Measurements from ENCODE around the gene IKZF3. TPM values are rescaled to one million over a fixed set of nuclear protein-coding genes. Genes with fewer than 3 reads are reported as not detected.

Gene IKZF3
- total RNA-seq, 1 experiment from 2014 or later = not detected

DNA sequence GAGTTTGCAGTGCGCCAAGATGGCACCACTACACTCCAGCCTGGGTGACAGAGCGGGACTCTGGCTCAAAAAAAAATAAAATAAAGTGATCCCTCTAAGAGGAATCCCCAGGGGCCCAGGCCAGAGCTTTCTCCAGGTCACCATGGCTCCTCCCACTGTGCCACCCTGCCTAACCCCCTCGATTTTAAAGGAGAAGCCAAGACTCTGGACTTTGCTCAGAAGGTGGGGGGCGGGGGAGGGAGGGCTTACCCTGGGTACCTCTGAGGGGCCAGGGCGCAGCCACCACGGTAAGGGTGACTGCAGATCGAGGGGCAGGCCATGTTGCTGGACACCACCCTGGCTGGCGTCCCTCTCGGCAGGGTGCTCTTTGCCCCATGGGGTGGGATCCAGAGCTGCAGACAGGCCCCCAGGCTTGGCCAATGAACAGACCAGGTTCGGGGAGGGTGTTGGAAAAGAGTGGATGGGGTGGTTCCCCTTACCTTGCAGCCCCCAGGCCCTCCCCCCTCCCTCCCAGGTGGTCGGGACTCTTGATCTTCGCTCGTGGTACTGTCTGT is 126.8 kb downstream of the IKZF3 start:
- peaks cover 35% of the 10 kb centered on the region for H3K4me1 ChIP-seq (ENCODE audit: insufficient read depth, low read length)
- peak overlapping the region; percentile 85 for H2AFZ ChIP-seq (ENCODE audit: low read length)
- no peak overlapping the region for H3K9ac ChIP-seq (ENCODE audit: low read length)
- TF ChIP-seq, protein P1, sequence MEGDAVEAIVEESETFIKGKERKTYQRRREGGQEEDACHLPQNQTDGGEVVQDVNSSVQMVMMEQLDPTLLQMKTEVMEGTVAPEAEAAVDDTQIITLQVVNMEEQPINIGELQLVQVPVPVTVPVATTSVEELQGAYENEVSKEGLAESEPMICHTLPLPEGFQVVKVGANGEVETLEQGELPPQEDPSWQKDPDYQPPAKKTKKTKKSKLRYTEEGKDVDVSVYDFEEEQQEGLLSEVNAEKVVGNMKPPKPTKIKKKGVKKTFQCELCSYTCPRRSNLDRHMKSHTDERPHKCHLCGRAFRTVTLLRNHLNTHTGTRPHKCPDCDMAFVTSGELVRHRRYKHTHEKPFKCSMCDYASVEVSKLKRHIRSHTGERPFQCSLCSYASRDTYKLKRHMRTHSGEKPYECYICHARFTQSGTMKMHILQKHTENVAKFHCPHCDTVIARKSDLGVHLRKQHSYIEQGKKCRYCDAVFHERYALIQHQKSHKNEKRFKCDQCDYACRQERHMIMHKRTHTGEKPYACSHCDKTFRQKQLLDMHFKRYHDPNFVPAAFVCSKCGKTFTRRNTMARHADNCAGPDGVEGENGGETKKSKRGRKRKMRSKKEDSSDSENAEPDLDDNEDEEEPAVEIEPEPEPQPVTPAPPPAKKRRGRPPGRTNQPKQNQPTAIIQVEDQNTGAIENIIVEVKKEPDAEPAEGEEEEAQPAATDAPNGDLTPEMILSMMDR (conservative IDR thresholded peaks at IDR 0.05; ENCODE audit: low read depth, low read length) = no peak
- no peak for TF ChIP-seq EZH2 (IDR thresholded peaks at IDR 0.05; ENCODE audit: low read length, unreplicated experiment)
- TF ChIP-seq EZH2phosphoT487 (IDR thresholded peaks at IDR 0.05; ENCODE audit: borderline replicate concordance, low read length) = no peak
- H3K79me2 ChIP-seq (ENCODE audit: low read length) = peaks cover 16% of the 10 kb centered on the region; the same call in 1 of the 2 replicates
- no peaks in the 10 kb centered on the region for H3F3A ChIP-seq (ENCODE audit: low read length, unreplicated experiment)
- intact Hi-C loops (cut with micrococcal nuclease) = no loop called here
- no peaks in the 10 kb centered on the region for H3K27me3 ChIP-seq (ENCODE audit: low read length)
- no TSS peak for BruUV-seq (replicated peaks)
- POLR2A ChIA-PET (ENCODE audit: unreplicated experiment) = no interaction called here
- H3K4me2 ChIP-seq (ENCODE audit: low read length) = peak overlapping the region; percentile 96
- H4K20me1 ChIP-seq (ENCODE audit: low read length) = peaks cover 5% of the 10 kb centered on the region; the same call in 1 of the 2 replicates
- H3K4me3 ChIP-seq (ENCODE audit: low read length) = peak overlapping the region; percentile 88
- H3K9me2 ChIP-seq (replicated peaks; ENCODE audit: low read length) = no peaks in the 10 kb centered on the region
- H3K27ac ChIP-seq (ENCODE audit: low read length) = peak overlapping the region; percentile 89; the same call in 1 of the 2 replicates
- no peak for DNase-seq
- CTCF ChIA-PET = no interaction called here
- no peak for ATAC-seq
- H3K9me3 ChIP-seq (ENCODE audit: low read length) = no peaks in the 10 kb centered on the region
- no peaks in the 10 kb centered on the region for H3K36me3 ChIP-seq (ENCODE audit: low read depth, low read length)

DNA sequence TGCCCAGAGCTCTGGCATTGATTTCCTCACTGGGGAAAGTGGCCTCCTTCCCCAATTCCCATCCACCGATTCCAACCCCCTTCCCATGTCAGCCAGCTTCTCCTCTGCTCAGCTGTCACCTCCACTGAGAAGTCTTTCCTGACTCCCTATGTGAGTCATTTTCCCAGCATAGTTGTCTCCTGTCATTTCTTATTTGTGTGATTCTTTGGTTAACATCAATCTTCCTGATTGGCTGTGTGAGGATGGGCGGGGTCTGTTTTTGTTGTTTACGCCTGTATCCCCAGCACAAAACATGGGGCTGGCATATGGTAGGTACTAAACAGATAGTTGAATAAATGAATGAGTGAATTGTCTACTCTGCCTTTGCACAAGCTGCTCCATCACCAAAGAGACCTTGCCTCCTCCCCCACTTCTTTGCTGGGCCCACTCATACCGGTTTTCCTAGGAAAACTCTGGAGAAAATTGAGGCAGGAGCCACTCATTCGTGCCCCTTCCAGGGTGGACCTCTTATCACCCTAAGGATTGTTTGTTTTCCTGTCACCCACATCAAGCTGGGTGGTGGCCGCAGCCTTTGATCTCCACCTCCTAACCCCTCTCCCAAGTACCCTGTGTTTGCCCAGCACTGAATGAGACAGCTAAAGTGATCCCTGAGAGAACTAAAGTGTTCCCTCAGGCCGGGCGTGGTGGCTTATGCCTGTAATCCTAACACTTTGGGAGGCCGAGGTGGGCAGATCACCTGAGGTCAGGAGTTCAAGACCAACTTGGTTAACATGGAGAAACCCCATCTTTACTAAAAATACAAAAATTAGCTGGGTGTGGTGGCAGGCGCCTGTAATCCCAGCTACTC is 127.6 kb downstream of the IKZF3 start:
- H3K9ac ChIP-seq (ENCODE audit: low read length) = no peak overlapping the region
- H3K9me3 ChIP-seq (ENCODE audit: low read length) = no peaks in the 10 kb centered on the region
- H3K4me1 ChIP-seq (ENCODE audit: insufficient read depth, low read length) = peaks cover 35% of the 10 kb centered on the region
- H3K36me3 ChIP-seq (ENCODE audit: low read depth, low read length) = no peaks in the 10 kb centered on the region
- no peak overlapping the region for H3K4me3 ChIP-seq (ENCODE audit: low read length)
- DNase-seq (peak; percentile 50), ATAC-seq (no peak)
- ChIA-PET POLR2A (ENCODE audit: unreplicated experiment) (no interaction called here), CTCF (no interaction called here)
- H3K4me2 ChIP-seq (ENCODE audit: low read length) = peak overlapping the region; percentile 41; the same call in 1 of the 2 replicates
- peaks cover 5% of the 10 kb centered on the region; the same call in 1 of the 2 replicates for H4K20me1 ChIP-seq (ENCODE audit: low read length)
- peaks cover 16% of the 10 kb centered on the region; the same call in 1 of the 2 replicates for H3K79me2 ChIP-seq (ENCODE audit: low read length)
- no peaks in the 10 kb centered on the region for H3K9me2 ChIP-seq (replicated peaks; ENCODE audit: low read length)
- no TSS peak for BruUV-seq (replicated peaks)
- H3K27me3 ChIP-seq (ENCODE audit: low read length) = no peaks in the 10 kb centered on the region
- TF ChIP-seq, protein P1 (conservative IDR thresholded peaks at IDR 0.05; ENCODE audit: low read depth, low read length) = no peak
- TF ChIP-seq EZH2 (IDR thresholded peaks at IDR 0.05; ENCODE audit: low read length, unreplicated experiment) = no peak
- TF ChIP-seq EZH2phosphoT487 (IDR thresholded peaks at IDR 0.05; ENCODE audit: borderline replicate concordance, low read length) = no peak
- H2AFZ ChIP-seq (ENCODE audit: low read length) = no peak overlapping the region
- intact Hi-C loops (cut with micrococcal nuclease) = no loop called here
- no peaks in the 10 kb centered on the region for H3F3A ChIP-seq (ENCODE audit: low read length, unreplicated experiment)
- H3K27ac ChIP-seq (ENCODE audit: low read length) = no peak overlapping the region
